ENCODE measurements around the gene CNTNAP2.
"Not testable (repeated sequence)": the region's sequence is repeated elsewhere in the genome, so short reads cannot be mapped to it uniquely, and the experiment has no call there.

The CNTNAP2 gene

DNA sequence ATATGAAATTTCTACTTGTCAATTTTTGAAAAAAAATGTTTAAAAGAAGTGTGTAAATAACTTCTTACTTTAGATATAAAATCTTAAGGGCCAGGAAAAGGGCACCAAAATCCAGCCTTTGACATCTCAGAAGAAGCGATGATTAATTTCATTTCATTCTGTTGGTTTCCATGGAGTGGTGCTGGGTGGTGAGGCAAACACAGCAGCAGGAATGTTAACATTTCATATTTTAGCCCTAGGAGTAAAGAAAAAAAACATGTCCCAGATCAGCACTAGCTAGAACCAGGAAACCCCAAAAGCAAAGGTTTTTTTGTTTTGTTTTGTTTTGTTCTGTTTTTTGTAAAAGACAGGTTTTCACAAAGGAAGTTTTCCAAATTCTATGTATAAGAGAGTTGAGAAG, 2175.2 kb downstream of the CNTNAP2 start:
- no peak overlapping the region for H3K27ac ChIP-seq (ENCODE audit: low read depth, low read length, severe bottlenecking)
- 100% methylated on average over 1 of the region's 1 CpG; no CpG with 5 or more reads in 1 of the 2 experiments for WGBS, 2 experiments (ENCODE audit: insufficient coverage in 2 of 2)

DNA sequence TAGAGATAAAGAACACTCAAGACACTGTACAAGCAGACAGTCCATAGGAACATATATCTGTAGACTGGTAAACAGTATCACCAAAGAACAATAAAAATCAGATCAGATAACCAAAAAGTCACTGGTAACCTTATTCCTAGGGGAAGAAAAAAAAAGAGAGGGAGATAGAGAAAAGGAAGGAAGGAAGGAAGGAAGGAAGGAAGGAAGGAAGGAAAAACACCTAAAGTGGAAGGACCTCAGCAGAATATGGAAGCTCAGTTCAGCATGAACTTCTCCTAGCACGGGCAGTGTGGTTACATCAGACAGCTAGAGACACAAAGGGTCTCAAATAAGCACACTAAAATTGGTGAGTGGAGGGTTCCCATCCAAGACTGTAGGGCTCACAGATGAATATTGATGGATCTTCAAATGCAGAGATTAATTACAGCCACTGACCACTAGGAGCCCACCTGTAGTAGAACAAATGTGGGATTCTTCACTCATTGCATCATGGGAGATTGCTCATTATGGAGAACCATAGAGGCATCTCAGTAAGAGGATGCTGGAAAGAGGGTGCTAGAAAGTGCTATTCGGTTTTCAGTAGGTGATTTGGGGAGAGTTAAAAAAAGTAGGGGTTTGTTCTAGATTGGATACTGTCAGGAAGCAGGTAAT, 2180.5 kb downstream of the CNTNAP2 start:
- Histone ChIP-seq H3K4me1 (ENCODE audit: control insufficient read depth, insufficient read depth, low read length, poor library complexity, severe bottlenecking) (no peaks in the 10 kb centered on the region), H3K27ac (ENCODE audit: low read depth, low read length, severe bottlenecking) (no peak overlapping the region), H3K4me3 (ENCODE audit: extremely low read depth, insufficient read depth, low read length, poor library complexity, severe bottlenecking) (no peak overlapping the region), H3K9me3 (ENCODE audit: control insufficient read depth, low read length) (no peaks in the 10 kb centered on the region), H3K36me3 (ENCODE audit: control insufficient read depth, insufficient read depth, low read length) (no peaks in the 10 kb centered on the region)
- 94% methylated on average over 1 to 2 of the region's 2 CpGs for WGBS, 2 experiments (ENCODE audit: insufficient coverage in 2 of 2)

More for the DNA sequence above, 2175.2 kb downstream of the CNTNAP2 start:
- Histone ChIP-seq H3K4me1 (ENCODE audit: control insufficient read depth, insufficient read depth, low read length, poor library complexity, severe bottlenecking) (no peaks in the 10 kb centered on the region), H3K36me3 (ENCODE audit: control insufficient read depth, insufficient read depth, low read length) (no peaks in the 10 kb centered on the region), H3K4me3 (ENCODE audit: extremely low read depth, insufficient read depth, low read length, poor library complexity, severe bottlenecking) (no peak overlapping the region), H3K9me3 (ENCODE audit: control insufficient read depth, low read length) (peaks cover 5% of the 10 kb centered on the region)

- 84 to 90% methylated on average over 2 to 6 of the region's 7 CpGs for WGBS, 2 experiments (ENCODE audit: insufficient coverage in 2 of 2)
Measured at GRCh38 chr7:148298768-148299167, 2182.2 kb downstream of the CNTNAP2 start.

GRCh38 chr7:148299350-148300276, 2183.0 kb downstream of the CNTNAP2 start:
- H3K4me1 ChIP-seq (ENCODE audit: control insufficient read depth, insufficient read depth, low read length, poor library complexity, severe bottlenecking) = no peaks in the 10 kb centered on the region
- no peaks in the 10 kb centered on the region for H3K9me3 ChIP-seq (ENCODE audit: control insufficient read depth, low read length)
- no peaks in the 10 kb centered on the region for H3K36me3 ChIP-seq (ENCODE audit: control insufficient read depth, insufficient read depth, low read length)
- no peak overlapping the region for H3K4me3 ChIP-seq (ENCODE audit: extremely low read depth, insufficient read depth, low read length, poor library complexity, severe bottlenecking)
- 78 to 80% methylated on average over 7 to 8 of the region's 10 CpGs for WGBS, 2 experiments (ENCODE audit: insufficient coverage in 2 of 2)
- H3K27ac ChIP-seq (ENCODE audit: low read depth, low read length, severe bottlenecking) = no peak overlapping the region

More at GRCh38 chr7:148298768-148299167, 2182.2 kb downstream of the CNTNAP2 start:
- not testable (repeated sequence) for H3K4me3 ChIP-seq (ENCODE audit: extremely low read depth, insufficient read depth, low read length, poor library complexity, severe bottlenecking); H3K9me3 ChIP-seq (ENCODE audit: control insufficient read depth, low read length); H3K27ac ChIP-seq (ENCODE audit: low read depth, low read length, severe bottlenecking); H3K36me3 ChIP-seq (ENCODE audit: control insufficient read depth, insufficient read depth, low read length); H3K4me1 ChIP-seq (ENCODE audit: control insufficient read depth, insufficient read depth, low read length, poor library complexity, severe bottlenecking)

DNA sequence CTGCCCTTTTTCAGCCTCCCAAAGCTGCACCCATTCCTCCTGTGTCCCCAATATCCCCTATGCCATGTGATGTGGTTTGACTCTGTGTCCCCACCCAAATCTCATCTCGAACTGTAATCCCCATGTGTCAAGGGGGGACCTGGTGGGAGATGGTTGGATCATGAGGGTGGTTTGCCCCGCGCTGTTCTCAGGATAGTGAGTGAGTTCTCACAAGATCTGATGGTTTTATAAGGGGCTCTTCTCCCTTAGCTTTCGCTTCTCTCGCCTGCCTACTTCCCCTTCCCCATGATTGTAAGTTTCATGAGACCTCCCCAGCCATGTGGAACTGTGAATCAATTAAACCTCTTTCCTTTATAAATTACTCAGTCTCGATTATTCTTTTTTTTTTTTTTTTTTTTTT, 2185.8 kb downstream of the CNTNAP2 start:
- not testable (repeated sequence) for H3K4me1 ChIP-seq (ENCODE audit: control insufficient read depth, insufficient read depth, low read length, poor library complexity, severe bottlenecking); H3K4me3 ChIP-seq (ENCODE audit: extremely low read depth, insufficient read depth, low read length, poor library complexity, severe bottlenecking); H3K27ac ChIP-seq (ENCODE audit: low read depth, low read length, severe bottlenecking); H3K36me3 ChIP-seq (ENCODE audit: control insufficient read depth, insufficient read depth, low read length); H3K9me3 ChIP-seq (ENCODE audit: control insufficient read depth, low read length)
- 88 to 100% methylated on average over 1 to 4 of the region's 6 CpGs for WGBS, 2 experiments (ENCODE audit: insufficient coverage in 2 of 2)

DNA sequence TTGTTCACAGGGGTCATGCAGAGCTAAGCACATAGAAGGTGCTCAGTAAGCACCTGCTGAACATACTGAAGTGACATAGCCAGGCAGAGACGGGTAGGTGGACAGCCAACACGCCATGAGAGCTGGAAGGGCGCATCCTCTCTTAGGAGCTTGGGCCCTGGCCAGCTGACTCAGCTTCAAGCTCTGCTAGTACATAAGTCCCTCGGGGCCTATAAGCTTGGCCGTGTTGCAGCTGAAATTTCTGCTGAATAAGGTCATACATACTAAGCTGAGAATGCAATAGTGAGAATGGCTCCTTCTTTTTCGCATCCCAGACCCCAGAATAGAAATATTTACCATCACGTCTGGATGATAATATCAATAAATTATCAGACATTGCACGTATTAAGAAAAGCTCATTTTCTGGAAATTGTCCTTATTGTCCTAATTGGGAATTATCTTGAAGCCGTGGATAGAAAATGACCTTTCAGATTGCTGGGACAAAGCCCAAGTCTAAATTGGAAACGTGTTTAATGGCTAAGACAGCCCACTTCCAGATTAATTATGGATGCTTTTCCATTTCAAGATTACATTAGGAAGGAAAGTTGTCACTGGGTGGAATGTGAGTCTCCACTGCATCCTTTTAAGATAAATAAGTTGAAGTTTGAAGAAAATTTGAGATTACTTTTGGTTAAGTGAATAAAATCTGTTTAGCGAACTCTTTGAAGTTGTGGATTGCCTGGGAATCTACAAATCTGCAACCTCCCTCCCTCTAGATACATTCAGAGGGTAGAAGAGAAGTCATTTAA, 2186.9 kb downstream of the CNTNAP2 start:
- no peak overlapping the region for H3K4me3 ChIP-seq (ENCODE audit: extremely low read depth, insufficient read depth, low read length, poor library complexity, severe bottlenecking)
- WGBS, 2 experiments (ENCODE audit: insufficient coverage in 2 of 2) = 88 to 97% methylated on average over 6 of the region's 11 CpGs
- H3K9me3 ChIP-seq (ENCODE audit: control insufficient read depth, low read length) = no peaks in the 10 kb centered on the region
- no peak overlapping the region for H3K27ac ChIP-seq (ENCODE audit: low read depth, low read length, severe bottlenecking)
- no peaks in the 10 kb centered on the region for H3K4me1 ChIP-seq (ENCODE audit: control insufficient read depth, insufficient read depth, low read length, poor library complexity, severe bottlenecking)
- H3K36me3 ChIP-seq (ENCODE audit: control insufficient read depth, insufficient read depth, low read length) = no peaks in the 10 kb centered on the region

GRCh38 chr7:148304083-148304335, 2187.4 kb downstream of the CNTNAP2 start:
- Histone ChIP-seq H3K4me3 (ENCODE audit: extremely low read depth, insufficient read depth, low read length, poor library complexity, severe bottlenecking) (no peak overlapping the region), H3K27ac (ENCODE audit: low read depth, low read length, severe bottlenecking) (no peak overlapping the region), H3K36me3 (ENCODE audit: control insufficient read depth, insufficient read depth, low read length) (no peaks in the 10 kb centered on the region), H3K4me1 (ENCODE audit: control insufficient read depth, insufficient read depth, low read length, poor library complexity, severe bottlenecking) (no peaks in the 10 kb centered on the region), H3K9me3 (ENCODE audit: control insufficient read depth, low read length) (no peaks in the 10 kb centered on the region)
- 100% methylated on average over 1 of the region's 2 CpGs for WGBS, 2 experiments (ENCODE audit: insufficient coverage in 2 of 2)

GRCh38 chr7:148304456-148304855, 2187.9 kb downstream of the CNTNAP2 start:
- Histone ChIP-seq H3K27ac (ENCODE audit: low read depth, low read length, severe bottlenecking) (no peak overlapping the region), H3K4me1 (ENCODE audit: control insufficient read depth, insufficient read depth, low read length, poor library complexity, severe bottlenecking) (no peaks in the 10 kb centered on the region), H3K36me3 (ENCODE audit: control insufficient read depth, insufficient read depth, low read length) (no peaks in the 10 kb centered on the region), H3K4me3 (ENCODE audit: extremely low read depth, insufficient read depth, low read length, poor library complexity, severe bottlenecking) (no peak overlapping the region), H3K9me3 (ENCODE audit: control insufficient read depth, low read length) (no peaks in the 10 kb centered on the region)
- no CpG with 5 or more reads among the region's 1 CpG for WGBS, 2 experiments (ENCODE audit: insufficient coverage in 2 of 2)

GRCh38 chr7:148306759-148307158, 2190.2 kb downstream of the CNTNAP2 start:
- Histone ChIP-seq H3K27ac (ENCODE audit: low read depth, low read length, severe bottlenecking) (no peak overlapping the region), H3K36me3 (ENCODE audit: control insufficient read depth, insufficient read depth, low read length) (no peaks in the 10 kb centered on the region), H3K9me3 (ENCODE audit: control insufficient read depth, low read length) (no peaks in the 10 kb centered on the region), H3K4me1 (ENCODE audit: control insufficient read depth, insufficient read depth, low read length, poor library complexity, severe bottlenecking) (no peaks in the 10 kb centered on the region), H3K4me3 (ENCODE audit: extremely low read depth, insufficient read depth, low read length, poor library complexity, severe bottlenecking) (no peak overlapping the region)
- WGBS, 2 experiments (ENCODE audit: insufficient coverage in 2 of 2) = 92 to 96% methylated on average over 3 of the region's 4 CpGs

DNA sequence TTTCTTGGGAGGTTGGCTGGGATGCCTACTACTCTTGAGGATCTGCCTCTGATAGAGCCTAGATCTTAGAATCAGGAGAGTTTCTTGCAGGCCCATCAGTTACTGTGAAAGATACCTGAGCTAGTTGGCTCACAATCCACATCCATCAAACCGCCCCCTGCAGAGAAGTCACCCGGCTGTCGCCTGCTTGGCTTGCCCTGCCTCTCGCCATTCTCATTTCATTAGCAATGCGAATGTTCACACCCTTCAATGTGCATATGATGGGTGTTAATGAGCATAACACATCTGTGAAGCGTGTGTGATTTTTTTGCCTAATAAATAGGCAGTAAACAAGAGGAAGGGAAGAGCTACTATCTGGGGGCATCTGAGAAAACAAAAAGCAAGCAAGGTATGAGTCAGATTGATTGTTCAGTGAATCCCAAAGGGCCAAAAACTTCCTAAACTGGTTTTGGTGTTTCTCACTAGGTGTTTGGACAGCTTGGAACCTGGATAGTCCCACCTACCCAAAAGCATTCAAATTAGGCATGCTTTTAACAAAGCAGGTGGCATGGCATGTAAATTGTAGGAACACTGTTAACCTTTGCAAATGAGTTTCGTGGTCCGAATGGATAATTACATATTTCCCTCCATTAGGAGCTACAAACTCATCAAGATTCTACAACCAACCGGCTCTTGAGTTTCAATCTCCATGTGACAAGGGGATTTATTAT, 2201.7 kb downstream of the CNTNAP2 start:
- H3K36me3 ChIP-seq (ENCODE audit: control insufficient read depth, insufficient read depth, low read length) = no peaks in the 10 kb centered on the region
- H3K9me3 ChIP-seq (ENCODE audit: control insufficient read depth, low read length) = no peaks in the 10 kb centered on the region
- 42 to 55% methylated on average over 2 to 4 of the region's 9 CpGs for WGBS, 2 experiments (ENCODE audit: insufficient coverage in 2 of 2)
- H3K4me1 ChIP-seq (ENCODE audit: control insufficient read depth, insufficient read depth, low read length, poor library complexity, severe bottlenecking) = peaks cover 14% of the 10 kb centered on the region
- no peak overlapping the region for H3K4me3 ChIP-seq (ENCODE audit: extremely low read depth, insufficient read depth, low read length, poor library complexity, severe bottlenecking)
- no peak overlapping the region for H3K27ac ChIP-seq (ENCODE audit: low read depth, low read length, severe bottlenecking)
